PC-9 (cell line): ENCODE data around the gene TUBB4B. TPM values are rescaled to one million over a fixed set of nuclear protein-coding genes. Genes with fewer than 3 reads are reported as not detected.

Experiments
- BruUV-seq: library from RNA; stranded (reverse); fragments of 400-500 nt; replicated peaks from 2 replicates; lab custom pipeline; 2021; lab: Mats Ljungman, UMichigan
- CTCF ChIA-PET: fragments of 300-600 bp; sonication (Branson Sonifier 250); formaldehyde crosslinking; loops from one replicate; lab custom pipeline; 2022; ENCODE audit warnings: antibody characterized with exemption; lab: Charles Lee
- POLR2A ChIA-PET: fragments of 300-600 bp; sonication (Branson Sonifier 250); formaldehyde crosslinking; loops from one replicate; lab custom pipeline; 2022; ENCODE audit warnings: antibody characterized with exemption; ENCODE audit not compliant: unreplicated experiment; lab: Charles Lee
- DNase-seq, 2 experiments: peaks; one replicate each; pipeline versions ENCODE4 v3.0.0 to v3.0.0-alpha.2; 2015 to 2022; ENCODE audit warnings: mixed read lengths in 1 of 2
- H2AFZ ChIP-seq: fragments of 200-600 bp; sonication (generic); 2 replicates; pipeline ENCODE4 v1.8.1; 2017; ENCODE audit warnings: antibody characterized with exemption
- H3F3A ChIP-seq: fragments of 200-600 bp; sonication (generic); 2 replicates; pipeline ENCODE4 v1.8.1; 2017; ENCODE audit warnings: antibody characterized with exemption, mild to moderate bottlenecking, low read depth; ENCODE audit not compliant: insufficient read depth
- H3K27ac ChIP-seq: fragments of 200-600 bp; sonication (generic); 2 replicates; pipeline ENCODE4 v1.6.1; 2016; ENCODE audit warnings: mixed run types
- H3K27me3 ChIP-seq: fragments of 200-600 bp; sonication (generic); 2 replicates; pipeline ENCODE4 v1.6.1; 2016; ENCODE audit warnings: low read depth, mixed run types; ENCODE audit not compliant: insufficient read depth
- H3K36me3 ChIP-seq: fragments of 200-600 bp; sonication (generic); 2 replicates; pipeline ENCODE4 v1.6.1; 2016; ENCODE audit warnings: low read depth, mixed run types
- H3K4me1 ChIP-seq: fragments of 200-600 bp; sonication (generic); replicated peaks from 2 replicates; pipeline ENCODE4 v1.6.1; 2016; ENCODE audit warnings: mixed run types; ENCODE audit not compliant: insufficient read depth
- H3K4me2 ChIP-seq: fragments of 200-600 bp; sonication (generic); 2 replicates; pipeline ENCODE4 v1.6.1; 2017; ENCODE audit warnings: mixed run types
- H3K4me3 ChIP-seq: fragments of 200-600 bp; sonication (generic); 2 replicates; pipeline ENCODE4 v1.6.1; 2016; ENCODE audit warnings: mixed run types
- H3K79me2 ChIP-seq: fragments of 200-600 bp; sonication (generic); 2 replicates; pipeline ENCODE4 v1.6.1; 2017; ENCODE audit warnings: low read depth, mixed run types
- H3K9me2 ChIP-seq: fragments of 200-600 bp; sonication (generic); 2 replicates; pipeline ENCODE4 v1.8.1; 2017; ENCODE audit warnings: mild to moderate bottlenecking; ENCODE audit not compliant: insufficient read depth
- H3K9me3 ChIP-seq: fragments of 200-600 bp; sonication (generic); 2 replicates; pipeline ENCODE4 v1.8.1; 2016; ENCODE audit warnings: low read depth; ENCODE audit not compliant: insufficient read depth
- H4K20me1 ChIP-seq: fragments of 200-600 bp; sonication (generic); 2 replicates; pipeline ENCODE4 v1.8.1; 2017; ENCODE audit not compliant: insufficient read depth
- CTCF ChIP-seq: fragments of 200-600 bp; sonication (generic); conservative IDR thresholded peaks from 2 replicates; pipeline ENCODE4 v1.6.1; 2017; ENCODE audit warnings: mixed run types, antibody characterized with exemption, mild to moderate bottlenecking, moderate library complexity
- EZH2 ChIP-seq: fragments of 200-600 bp; sonication (generic); IDR thresholded peaks from 2 replicates; pipeline ENCODE4 v1.8.0; 2017; ENCODE audit warnings: antibody characterized with exemption, low read depth
- intact Hi-C: fragments of 100-400 bp; cut with micrococcal nuclease; formaldehyde crosslinking; loops from one replicate; pipeline ENCODE4 v1.10.0; 2022; ENCODE audit not compliant: unreplicated experiment
- total RNA-seq: library from RNA; stranded (reverse); gene quantifications from 2 replicates; pipeline ENCODE4 v1.2.3, GENCODE V29; 2021

Gene TUBB4B
- total RNA-seq, 1 experiment from 2014 or later = 494 TPM

DNA sequence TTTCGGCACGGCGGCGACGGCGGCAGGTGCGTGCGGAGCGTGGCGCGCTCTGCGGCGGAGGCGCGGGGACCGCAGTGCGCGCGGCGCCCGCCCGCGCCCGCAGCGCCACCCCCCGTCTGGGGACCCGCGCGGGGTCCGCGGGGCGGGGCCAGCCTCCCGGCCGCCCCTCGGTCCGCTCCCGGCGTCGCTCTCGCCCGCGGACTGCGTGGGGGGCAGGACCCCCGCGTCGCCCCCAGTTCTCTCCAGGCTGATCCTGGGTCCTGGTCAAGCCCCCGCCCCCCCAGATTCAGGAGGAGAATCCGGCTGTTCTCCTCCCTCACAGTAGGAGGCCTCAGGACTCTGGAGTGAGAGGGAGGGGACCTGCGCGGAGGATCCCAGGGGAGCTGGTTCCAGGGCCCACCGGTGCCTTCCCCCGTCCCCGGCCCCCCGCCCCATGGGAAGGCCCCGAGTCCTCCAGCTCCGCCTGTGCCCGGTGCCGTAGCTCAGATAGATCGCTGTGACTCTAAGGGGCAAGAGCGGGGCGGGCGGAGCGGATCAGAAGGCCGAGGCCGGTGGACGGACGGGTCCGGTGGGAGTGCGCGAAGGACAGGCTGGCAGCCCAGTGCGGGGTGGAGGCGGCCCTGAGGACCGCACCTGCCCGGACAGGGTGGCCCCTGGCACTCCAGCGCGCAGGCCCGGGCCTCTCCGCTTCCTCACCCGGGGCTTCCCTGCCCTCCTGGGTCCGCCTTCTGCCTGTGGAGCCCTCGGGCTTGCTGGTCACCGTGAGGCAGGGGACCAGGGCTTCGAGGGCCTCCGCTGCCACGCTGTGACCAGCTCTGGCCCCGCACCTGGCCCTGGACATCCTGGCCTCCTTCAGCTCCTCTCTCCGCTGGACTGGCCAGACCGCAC lies 18.7 kb upstream of the TUBB4B start, which contains the start of gene RNF208:
Gene RNF208 (minus strand): TSS at position 51 of the 888 bp plus-strand sequence. CDS start 1,028 bp downstream, outside the sequence.
- TF ChIP-seq CTCF = no peak
- no peak for TF ChIP-seq EZH2
- H2AFZ ChIP-seq = peak within 1 kb of the TSS; percentile 75
- H3K4me1 ChIP-seq = peaks cover 54% of the 10 kb centered on the region

GRCh38 chr9:137223078-137223970 lies 17.8 kb upstream of the TUBB4B start:
- Histone ChIP-seq H2AFZ (peak overlapping the region; percentile 81), H3K4me1 (peaks cover 54% of the 10 kb centered on the region), H3K79me2 (peaks cover 7% of the 10 kb centered on the region; the same call in 1 of the 2 replicates), H3K27me3 (no peaks in the 10 kb centered on the region), H4K20me1 (no peaks in the 10 kb centered on the region), H3K27ac (peak overlapping the region; percentile 79), H3F3A (peaks cover 65% of the 10 kb centered on the region), H3K9me3 (no peaks in the 10 kb centered on the region), H3K36me3 (no peaks in the 10 kb centered on the region), H3K9me2 (no peaks in the 10 kb centered on the region), H3K4me3 (peak overlapping the region; percentile 90), H3K4me2 (peak overlapping the region; percentile 99)
- DNase-seq = peak; percentile 95 to 99
- CTCF ChIA-PET = interaction anchor here (0.6 to 0.9 kb wide), 5 partner anchors 13 to 222 kb away, joined by 3 to 8 read pairs (median 5); no protein-coding TSS in a partner anchor
- POLR2A ChIA-PET = interaction anchor here (0.6 to 1.8 kb wide), 10 partner anchors 13 to 433 kb away, joined by 3 to 18 read pairs (median 11); partner anchors contain the start of genes ANAPC2, SSNA1 and TUBB4B
- TF ChIP-seq CTCF = no peak
- no peak for TF ChIP-seq EZH2
- intact Hi-C loops = loop anchor here (1.0 kb wide), 1 partner anchor 25 kb away; no protein-coding TSS in a partner anchor
- no TSS peak for BruUV-seq

More for the DNA sequence above, 18.7 kb upstream of the TUBB4B start, which contains the start of gene RNF208:
- H3K27ac ChIP-seq = peak within 1 kb of the TSS; percentile 38
- peak within 1 kb of the TSS; percentile 90 for H3K4me3 ChIP-seq
- peaks cover 7% of the 10 kb centered on the region; the same call in 1 of the 2 replicates for H3K79me2 ChIP-seq
- no peaks in the 10 kb centered on the region for H3K36me3 ChIP-seq
- no TSS peak for BruUV-seq
- DNase-seq = no peak
- ChIA-PET CTCF (interaction anchor here (0.6 kb wide), 1 partner anchor 27 kb away, joined by 3 read pairs; no protein-coding TSS in a partner anchor), POLR2A (interaction anchor here (0.6 to 1.8 kb wide), 8 partner anchors 18 to 93 kb away, joined by 3 to 18 read pairs (median 8); partner anchors contain the start of genes ANAPC2, SSNA1 and TUBB4B)
- peak within 1 kb of the TSS; percentile 99 for H3K4me2 ChIP-seq
- no peaks in the 10 kb centered on the region for H3K27me3 ChIP-seq
- intact Hi-C loops = loop anchor here (1.0 kb wide), 2 partner anchors 21 to 24 kb away; no protein-coding TSS in a partner anchor
- H3F3A ChIP-seq = peaks cover 66% of the 10 kb centered on the region
- H3K9me2 ChIP-seq = no peaks in the 10 kb centered on the region
- no peaks in the 10 kb centered on the region for H3K9me3 ChIP-seq
- H4K20me1 ChIP-seq = no peaks in the 10 kb centered on the region; the same call in 1 of the 2 replicates
